SK-N-MC (cell line): ENCODE results near the gene TGFBR3.

ENCODE experiments used
- DNase-seq: peaks from one replicate; pipeline ENCODE4 v3.0.0-alpha.2; 2011; ENCODE audit warnings: low read depth, low spot score
- H3K27ac ChIP-seq: fragments of 200-600 bp; sonication (generic); 2 replicates; pipeline ENCODE4 v1.5.1; 2016; ENCODE audit warnings: mixed run types
- H3K36me3 ChIP-seq: fragments of 200-600 bp; sonication (generic); 2 replicates; pipeline ENCODE4 v1.6.1; 2017; ENCODE audit warnings: antibody characterized with exemption, low read length, mixed read lengths; ENCODE audit not compliant: insufficient read depth
- H3K4me3 ChIP-seq: fragments of 200-600 bp; sonication (generic); 2 replicates; pipeline ENCODE4 v1.5.1; 2016
- H3K9ac ChIP-seq: fragments of 200-600 bp; sonication (generic); 2 replicates; pipeline ENCODE4 v1.8.0; 2017; ENCODE audit warnings: mixed run types, mixed read lengths; ENCODE audit not compliant: insufficient read length
- H3K9me3 ChIP-seq: fragments of 200-600 bp; sonication (generic); 2 replicates; pipeline ENCODE4 v1.6.1; 2017; ENCODE audit warnings: low read depth, mild to moderate bottlenecking, antibody characterized with exemption, low read length, moderate library complexity, mixed read lengths
- EZH2 ChIP-seq: fragments of 200-600 bp; sonication (generic); IDR thresholded peaks from one replicate; pipeline ENCODE4 v1.6.1; 2017; ENCODE audit warnings: antibody characterized with exemption
- FOXP2 ChIP-seq: optimal IDR thresholded peaks from 2 replicates; pipeline ENCODE3; 2011; ENCODE audit warnings: mild to moderate bottlenecking, moderate library complexity; ENCODE audit not compliant: insufficient read depth; ENCODE audit errors: extremely low read length, control extremely low read depth
- POLR2AphosphoS5 ChIP-seq: IDR thresholded peaks from 2 replicates; pipeline ENCODE4 v1.6.1; 2012; ENCODE audit warnings: mild to moderate bottlenecking, low read depth, low read length, borderline replicate concordance

TGFBR3 gene

DNA sequence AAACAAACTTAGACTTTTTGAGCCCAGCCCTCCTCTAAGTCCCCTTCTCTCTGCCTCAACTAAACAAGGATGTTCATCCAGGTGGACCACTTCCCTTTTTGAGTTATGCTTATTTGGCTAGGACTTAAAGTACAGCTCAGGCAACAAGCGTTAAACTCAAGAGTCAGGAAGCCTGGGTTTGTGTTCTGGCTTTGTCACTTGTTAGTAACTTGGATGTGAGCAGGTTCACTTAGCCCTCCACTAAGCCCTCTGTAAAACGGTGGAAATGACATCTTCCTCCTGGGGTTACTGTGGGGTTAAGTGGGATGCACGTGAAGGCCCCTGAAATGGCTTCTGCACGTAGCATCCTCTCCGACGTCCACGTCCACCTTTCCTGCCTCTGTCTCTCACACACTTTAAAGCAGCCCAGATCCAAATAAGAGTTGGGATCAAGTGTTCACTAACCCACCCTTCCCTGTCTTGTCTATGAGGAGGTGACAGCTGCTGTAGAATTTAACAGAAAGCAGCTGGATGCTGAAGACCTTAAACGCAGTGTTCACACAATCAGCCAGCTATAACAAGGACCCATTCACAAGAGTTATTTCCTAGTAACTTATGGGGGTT is 152.7 kb downstream of the TGFBR3 start:
- DNase-seq, result no peak
- Histone ChIP-seq H3K9me3 (no peaks in the 10 kb centered on the region), H3K36me3 (no peaks in the 10 kb centered on the region), H3K27ac (no peak overlapping the region), H3K9ac (no peak overlapping the region), H3K4me3 (no peak overlapping the region)
- no peak for TF ChIP-seq FOXP2
- no peak for TF ChIP-seq EZH2
- no peak for TF ChIP-seq POLR2AphosphoS5

DNA sequence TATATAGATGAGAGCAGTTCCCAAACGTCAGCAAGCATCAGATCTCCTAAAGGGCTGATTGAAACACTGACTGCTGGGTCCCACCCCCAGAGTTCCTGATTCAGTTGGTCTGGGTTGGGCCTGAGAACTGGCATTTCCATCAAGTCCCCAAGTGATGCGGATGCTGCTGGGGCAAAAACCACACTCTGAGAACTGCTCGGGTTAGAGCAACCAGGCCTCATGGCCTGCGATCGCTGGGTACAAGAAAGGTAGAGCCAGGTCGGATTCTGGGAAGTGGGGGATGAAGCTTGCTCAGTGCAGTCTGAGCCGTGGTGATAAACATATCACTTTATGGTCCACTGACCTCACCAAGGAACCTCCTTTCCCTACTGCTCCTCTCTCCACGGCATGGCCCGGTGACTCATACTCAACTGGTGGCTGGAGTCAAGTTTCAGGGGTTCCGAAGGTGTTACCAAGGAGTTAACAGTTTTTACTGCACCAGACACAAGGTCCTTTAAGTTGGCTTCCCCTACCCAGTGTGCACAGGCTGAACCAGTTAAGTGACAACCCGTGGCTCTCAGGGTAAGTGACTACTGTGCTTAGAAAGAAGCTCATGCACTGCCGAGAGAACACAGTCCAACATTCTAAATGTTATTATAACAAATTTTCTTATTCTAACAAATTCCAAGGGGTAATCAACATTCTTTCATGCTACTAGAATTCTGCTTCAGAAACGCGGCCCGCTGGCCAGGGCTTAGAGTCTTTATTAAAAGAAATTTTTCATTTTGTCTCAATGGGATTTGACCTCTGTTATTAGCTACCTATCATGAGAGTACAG is 153.5 kb downstream of the TGFBR3 start:
- Histone ChIP-seq H3K9ac (no peak overlapping the region), H3K4me3 (no peak overlapping the region), H3K27ac (no peak overlapping the region), H3K36me3 (no peaks in the 10 kb centered on the region), H3K9me3 (no peaks in the 10 kb centered on the region)
- no peak for TF ChIP-seq FOXP2
- TF ChIP-seq EZH2, result no peak
- no peak for TF ChIP-seq POLR2AphosphoS5
- DNase-seq, result no peak

DNA sequence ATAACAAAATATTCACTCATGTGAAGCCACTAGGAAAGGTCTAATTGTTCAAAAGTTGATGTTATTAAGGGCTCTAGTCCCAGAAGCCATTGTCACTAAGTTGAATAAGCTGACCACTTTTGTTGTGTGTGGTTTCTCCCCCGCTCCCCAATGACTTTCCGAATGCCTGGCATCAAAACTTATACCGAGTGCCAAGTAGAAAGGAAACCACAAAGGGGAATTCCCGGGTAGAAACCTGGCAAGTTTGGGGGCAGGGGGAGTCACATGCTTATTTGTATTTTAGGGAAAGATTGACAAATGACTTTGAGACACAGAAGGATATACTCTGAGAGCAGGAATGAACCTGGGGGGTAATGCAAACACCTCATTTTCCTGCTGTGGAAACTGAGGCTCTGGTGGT is 154.1 kb downstream of the TGFBR3 start:
- no peak overlapping the region for H3K9ac ChIP-seq
- no peak overlapping the region for H3K27ac ChIP-seq
- H3K36me3 ChIP-seq, result no peaks in the 10 kb centered on the region
- H3K9me3 ChIP-seq, result no peaks in the 10 kb centered on the region
- DNase-seq, result no peak
- TF ChIP-seq POLR2AphosphoS5 (no peak), FOXP2 (no peak), EZH2 (no peak)
- no peak overlapping the region for H3K4me3 ChIP-seq

DNA sequence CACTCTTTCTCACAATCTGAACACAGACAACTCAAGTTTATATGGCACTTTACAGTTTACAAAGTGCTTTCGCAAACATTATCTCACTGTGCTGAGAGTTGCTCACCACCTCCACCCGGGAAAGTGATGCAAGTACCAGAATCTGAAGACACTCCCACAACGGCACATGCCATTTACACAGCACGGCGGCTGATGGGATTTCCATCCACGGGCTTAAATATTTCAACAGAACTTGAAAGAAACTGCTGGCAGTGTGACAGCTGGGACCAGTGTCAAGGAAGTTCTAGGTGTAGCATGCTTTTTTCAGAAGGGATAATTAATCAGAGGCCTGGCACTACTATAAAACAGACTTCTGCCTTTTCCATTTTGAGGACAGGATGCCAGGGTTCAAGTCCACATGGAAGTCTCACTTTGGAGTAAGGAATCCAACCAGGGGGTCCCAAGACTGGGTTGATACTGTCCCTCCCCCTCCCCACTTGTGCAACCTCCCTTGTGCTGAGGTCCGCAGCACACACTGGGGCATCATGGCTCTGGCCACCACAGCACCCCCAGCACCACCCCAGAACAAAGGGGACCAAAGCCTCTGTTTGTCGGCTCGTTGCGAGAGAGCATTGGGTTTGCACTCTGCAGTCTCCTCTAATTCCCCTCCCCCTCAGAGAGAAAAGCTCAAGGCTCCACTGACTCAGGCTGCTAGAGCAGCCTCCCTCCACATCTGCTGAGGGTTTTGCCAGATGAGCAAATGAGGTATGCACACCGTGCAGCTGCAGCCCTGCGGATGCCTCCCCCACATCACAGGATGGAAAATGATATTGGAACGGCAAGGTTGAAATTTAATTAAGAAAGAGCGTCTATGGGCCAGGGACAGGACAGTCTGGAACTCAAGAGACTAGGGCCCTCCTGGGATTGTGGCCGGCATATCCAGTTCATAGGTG is 154.9 kb downstream of the TGFBR3 start:
- no peak for TF ChIP-seq FOXP2
- TF ChIP-seq EZH2, result no peak
- no peak for TF ChIP-seq POLR2AphosphoS5
- Histone ChIP-seq H3K27ac (no peak overlapping the region), H3K9me3 (no peaks in the 10 kb centered on the region), H3K4me3 (no peak overlapping the region), H3K9ac (no peak overlapping the region), H3K36me3 (no peaks in the 10 kb centered on the region)
- DNase-seq, result no peak

DNA sequence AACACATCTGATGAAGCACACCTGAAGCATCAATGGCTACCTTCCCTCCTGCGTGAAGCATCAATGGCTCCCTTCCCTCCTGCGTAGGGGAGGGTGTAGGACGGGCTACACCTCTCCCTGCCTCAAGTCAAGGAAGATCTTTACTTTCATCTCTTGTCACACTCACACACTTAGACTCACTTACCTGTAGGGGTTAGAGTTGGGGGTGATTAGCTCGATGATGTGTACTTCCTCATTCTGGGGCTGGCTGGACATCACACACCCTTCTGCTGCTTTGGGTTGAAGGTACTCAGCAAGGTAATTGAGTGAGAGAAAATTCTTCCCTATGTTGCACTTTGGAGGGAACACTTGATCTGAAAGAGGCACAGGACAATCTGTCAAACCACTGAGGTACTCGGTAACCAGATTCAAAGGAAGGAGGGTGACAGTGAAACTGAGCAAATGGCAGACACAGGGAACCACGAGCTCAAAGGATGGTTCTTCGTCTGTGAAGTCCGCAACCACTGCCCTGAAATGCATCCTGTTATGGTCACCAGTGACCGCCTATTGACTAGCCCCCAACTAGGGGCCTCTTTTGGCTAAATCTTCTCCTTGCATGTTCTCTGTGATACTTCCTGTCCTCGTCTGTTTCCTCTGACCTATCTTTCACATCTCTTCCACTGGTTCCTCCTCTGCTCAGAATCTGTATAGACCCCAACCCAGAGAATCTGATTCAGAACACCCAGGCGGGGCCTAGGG is 156.2 kb downstream of the TGFBR3 start:
- H3K4me3 ChIP-seq, result no peak overlapping the region
- no peaks in the 10 kb centered on the region for H3K9me3 ChIP-seq
- TF ChIP-seq FOXP2 (no peak), EZH2 (no peak), POLR2AphosphoS5 (no peak)
- H3K27ac ChIP-seq, result no peak overlapping the region
- no peak for DNase-seq
- no peak overlapping the region for H3K9ac ChIP-seq
- H3K36me3 ChIP-seq, result no peaks in the 10 kb centered on the region

DNA sequence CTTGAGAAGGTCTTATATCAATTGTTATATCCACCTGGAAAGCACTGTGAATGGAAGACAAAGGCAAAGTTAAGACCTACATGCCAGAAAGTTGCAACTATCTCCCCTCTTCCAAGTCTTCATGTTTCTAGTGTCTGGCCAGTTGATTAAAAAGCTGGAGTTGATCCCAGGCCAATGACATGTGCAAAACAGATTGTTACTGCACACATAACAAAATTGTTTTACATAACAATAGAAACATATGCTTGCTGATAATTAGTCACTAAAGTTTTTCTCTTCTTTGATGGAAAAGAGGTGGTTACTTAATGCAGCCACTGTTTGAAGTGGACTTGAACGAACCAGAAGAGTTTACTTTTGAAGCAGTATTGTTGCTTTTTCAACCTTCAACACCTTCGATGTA is 158.2 kb downstream of the TGFBR3 start:
- DNase-seq, result no peak
- TF ChIP-seq FOXP2 (no peak), POLR2AphosphoS5 (no peak), EZH2 (no peak)
- no peaks in the 10 kb centered on the region for H3K9me3 ChIP-seq

DNA sequence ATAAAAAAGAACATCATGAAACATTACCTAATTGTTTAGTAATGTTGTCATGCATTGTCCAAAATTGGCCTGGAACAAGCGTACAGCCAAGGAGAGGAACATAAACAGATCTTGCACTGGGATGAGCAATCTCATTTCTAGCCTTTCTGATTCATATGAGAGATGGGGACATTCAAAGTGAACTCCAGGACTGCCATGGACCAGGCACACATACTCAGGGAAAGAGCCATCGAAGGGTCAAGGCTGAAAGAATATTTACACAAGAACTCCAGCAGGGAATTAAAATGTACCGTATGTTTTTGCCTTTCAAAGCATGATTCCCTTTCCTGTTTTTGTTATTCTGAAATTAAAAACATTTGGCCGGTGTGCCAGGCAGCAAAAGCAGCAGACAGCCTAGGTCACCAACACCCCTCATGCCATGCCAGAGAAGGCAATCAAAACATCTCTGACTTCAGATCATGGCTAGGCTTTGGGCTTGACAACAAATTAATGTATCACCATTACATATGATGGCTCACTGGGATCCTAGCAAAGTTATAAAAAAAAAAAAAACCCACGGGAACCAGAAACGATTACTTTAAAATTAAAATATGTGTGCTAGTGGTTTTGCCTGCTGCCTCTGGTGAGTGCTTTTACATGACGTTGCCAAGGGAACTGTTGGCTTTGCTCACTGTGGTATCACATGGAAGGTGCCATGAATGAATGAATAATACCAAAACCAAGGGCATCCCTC is 159.8 kb downstream of the TGFBR3 start:
- H3K4me3 ChIP-seq, result no peak overlapping the region
- H3K9ac ChIP-seq, result no peak overlapping the region
- no peak for TF ChIP-seq POLR2AphosphoS5
- TF ChIP-seq FOXP2, result no peak
- no peak for TF ChIP-seq EZH2
- no peak for DNase-seq
- no peaks in the 10 kb centered on the region for H3K9me3 ChIP-seq
- H3K36me3 ChIP-seq, result no peaks in the 10 kb centered on the region
- H3K27ac ChIP-seq, result no peak overlapping the region

More for the DNA sequence above, 158.2 kb downstream of the TGFBR3 start:
- no peak overlapping the region for H3K9ac ChIP-seq
- H3K27ac ChIP-seq, result no peak overlapping the region
- H3K4me3 ChIP-seq, result no peak overlapping the region
- H3K36me3 ChIP-seq, result no peaks in the 10 kb centered on the region

DNA sequence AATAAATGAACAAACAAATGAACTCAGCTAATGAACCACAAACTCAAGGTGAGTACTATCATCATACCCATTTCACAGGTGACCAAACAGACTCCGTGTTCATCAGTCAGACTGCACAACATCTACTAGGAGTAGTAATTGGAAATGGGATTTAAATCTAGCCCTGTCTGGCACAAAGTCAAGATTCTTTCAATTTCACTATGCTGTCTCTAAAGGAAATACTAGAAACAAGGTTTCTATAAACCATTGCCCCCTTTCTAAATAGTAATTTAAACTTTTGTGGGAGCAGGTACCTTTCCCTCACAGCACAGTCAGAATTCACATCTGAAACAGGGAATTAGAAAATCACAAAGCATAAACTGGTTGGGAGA is 160.3 kb downstream of the TGFBR3 start:
- DNase-seq, result no peak
- Histone ChIP-seq H3K9me3 (no peaks in the 10 kb centered on the region), H3K36me3 (no peaks in the 10 kb centered on the region), H3K4me3 (no peak overlapping the region), H3K9ac (no peak overlapping the region), H3K27ac (no peak overlapping the region)
- no peak for TF ChIP-seq POLR2AphosphoS5
- no peak for TF ChIP-seq FOXP2
- TF ChIP-seq EZH2, result no peak
